DND-41 (cell line): ENCODE results near the gene ATF4.
A peak's percentile ranks its signal among the peaks of the same experiment; 100 is the strongest.

Experiments used
- ATAC-seq: fragments of 200-7000 bp; cut with Tn5 transposase; 3 replicates; pipeline ENCODE4 v1.9.1; 2021; ENCODE audit warnings: low read depth; ENCODE audit not compliant: insufficient read depth
- DNase-seq: peaks from one replicate; pipeline ENCODE4 v3.0.0-alpha.2; 2020
- H2AFZ ChIP-seq: 2 replicates; pipeline ENCODE4 v1.6.0; 2012; ENCODE audit warnings: low read depth, low read length
- H3K27ac ChIP-seq: 2 replicates; pipeline ENCODE4 v1.5.1; 2012; ENCODE audit warnings: low read length, inconsistent platforms
- H3K27me3 ChIP-seq: fragments of 200-600 bp; sonication (generic); 2 replicates; pipeline ENCODE4 v1.6.0; 2012; ENCODE audit warnings: low read length, mild to moderate bottlenecking, inconsistent platforms; ENCODE audit not compliant: insufficient read depth, poor library complexity
- H3K36me3 ChIP-seq: 2 replicates; pipeline ENCODE4 v1.5.1; 2012; ENCODE audit warnings: low read length, inconsistent platforms; ENCODE audit not compliant: insufficient read depth
- H3K4me1 ChIP-seq: 2 replicates; pipeline ENCODE4 v1.5.1; 2012; ENCODE audit warnings: mild to moderate bottlenecking, low read length; ENCODE audit not compliant: insufficient read depth
- H3K4me2 ChIP-seq: 2 replicates; pipeline ENCODE4 v1.6.0; 2012; ENCODE audit warnings: mild to moderate bottlenecking, moderate library complexity, low read length, inconsistent platforms; ENCODE audit not compliant: insufficient read depth
- H3K4me3 ChIP-seq, 2 experiments: fragments of 200-600 bp in 1 of 2; shearing (Covaris generic) in 1 of 2; 2 replicates each; pipeline ENCODE4 v1.5.1; 2012 to 2016; ENCODE audit warnings: inconsistent platforms in 2 of 2, low read length in 2 of 2, mild to moderate bottlenecking in 2 of 2, low read depth in 1 of 2, moderate library complexity in 1 of 2
- H3K79me2 ChIP-seq: 2 replicates; pipeline ENCODE4 v1.6.0; 2012; ENCODE audit warnings: low read length, inconsistent platforms; ENCODE audit not compliant: insufficient read depth
- H3K9ac ChIP-seq: 2 replicates; pipeline ENCODE4 v1.6.0; 2012; ENCODE audit warnings: low read depth, mild to moderate bottlenecking, inconsistent platforms, low read length, moderate library complexity
- H3K9me3 ChIP-seq: 2 replicates; pipeline ENCODE4 v1.5.1; 2012; ENCODE audit warnings: low read length, moderate library complexity, mild to moderate bottlenecking, inconsistent platforms; ENCODE audit not compliant: insufficient read depth, severe bottlenecking
- H4K20me1 ChIP-seq: 2 replicates; pipeline ENCODE4 v1.6.0; 2012; ENCODE audit warnings: low read length; ENCODE audit not compliant: insufficient read depth
- CTCF ChIP-seq: IDR thresholded peaks from 2 replicates; pipeline ENCODE4 v1.5.1; 2012; ENCODE audit warnings: borderline replicate concordance, low read length, moderate library complexity, mild to moderate bottlenecking; ENCODE audit not compliant: poor library complexity, severe bottlenecking; ENCODE audit errors: extremely low read depth
- EZH2 ChIP-seq: IDR thresholded peaks from 3 replicates; pipeline ENCODE4 v1.6.1; 2012; ENCODE audit warnings: borderline replicate concordance, low read depth, mild to moderate bottlenecking, moderate library complexity, low read length, inconsistent platforms; ENCODE audit not compliant: severe bottlenecking

Gene ATF4

GRCh38 chr22:39558254-39558727, 37.9 kb downstream of the ATF4 start:
- Histone ChIP-seq H4K20me1 (no peaks in the 10 kb centered on the region), H3K4me2 (no peak overlapping the region), H3K36me3 (no peaks in the 10 kb centered on the region), H3K79me2 (no peaks in the 10 kb centered on the region), H3K4me1 (no peaks in the 10 kb centered on the region), H3K9ac (no peak overlapping the region), H3K9me3 (no peaks in the 10 kb centered on the region), H3K4me3 (no peak overlapping the region), H2AFZ (no peak overlapping the region), H3K27me3 (peaks cover 7% of the 10 kb centered on the region), H3K27ac (no peak overlapping the region)
- TF ChIP-seq EZH2 (no peak), CTCF (no peak)
- ATAC-seq (no peak), DNase-seq (no peak)

GRCh38 chr22:39558950-39559349, 38.6 kb downstream of the ATF4 start:
- Histone ChIP-seq H3K9me3 (no peaks in the 10 kb centered on the region), H3K27me3 (peaks cover 7% of the 10 kb centered on the region), H3K4me1 (no peaks in the 10 kb centered on the region), H3K27ac (no peak overlapping the region), H3K79me2 (no peaks in the 10 kb centered on the region), H4K20me1 (no peaks in the 10 kb centered on the region), H3K4me2 (no peak overlapping the region), H2AFZ (no peak overlapping the region), H3K4me3 (no peak overlapping the region), H3K9ac (no peak overlapping the region), H3K36me3 (no peaks in the 10 kb centered on the region)
- ATAC-seq, result no peak
- DNase-seq, result no peak
- TF ChIP-seq EZH2 (no peak), CTCF (no peak)

- Histone ChIP-seq H3K4me2 (no peak overlapping the region), H3K4me1 (no peaks in the 10 kb centered on the region), H3K9me3 (no peaks in the 10 kb centered on the region), H3K9ac (no peak overlapping the region), H3K27ac (no peak overlapping the region), H3K27me3 (peaks cover 7% of the 10 kb centered on the region), H3K36me3 (no peaks in the 10 kb centered on the region), H3K79me2 (no peaks in the 10 kb centered on the region), H3K4me3 (no peak overlapping the region), H2AFZ (no peak overlapping the region), H4K20me1 (no peaks in the 10 kb centered on the region)
- TF ChIP-seq CTCF (peak; percentile 53), EZH2 (no peak)
- DNase-seq (no peak), ATAC-seq (no peak)
These were observed 39.2 kb downstream of the ATF4 start for GRCh38 chr22:39559456-39560105.
